GM19438 (cell line): ENCODE measurements around the gene RAPGEF1.
"Not testable (repeated sequence)": the region's sequence is repeated elsewhere in the genome, so short reads cannot be mapped to it uniquely, and the experiment has no call there.

Experiments
- ATAC-seq: cut with Tn5 transposase; IDR thresholded peaks from one replicate; pipeline ENCODE4 v1.9.1; 2021; ENCODE audit warnings: low read depth; ENCODE audit not compliant: unreplicated experiment

RAPGEF1 gene

GRCh38 chr9:131674425-131675421 lies 65.2 kb downstream of the RAPGEF1 start:
- ATAC-seq: no peak

GRCh38 chr9:131673531-131673930 lies 66.3 kb downstream of the RAPGEF1 start:
- no peak for ATAC-seq

- no peak for ATAC-seq
Observed at GRCh38 chr9:131673068-131673467, 66.8 kb downstream of the RAPGEF1 start.

DNA sequence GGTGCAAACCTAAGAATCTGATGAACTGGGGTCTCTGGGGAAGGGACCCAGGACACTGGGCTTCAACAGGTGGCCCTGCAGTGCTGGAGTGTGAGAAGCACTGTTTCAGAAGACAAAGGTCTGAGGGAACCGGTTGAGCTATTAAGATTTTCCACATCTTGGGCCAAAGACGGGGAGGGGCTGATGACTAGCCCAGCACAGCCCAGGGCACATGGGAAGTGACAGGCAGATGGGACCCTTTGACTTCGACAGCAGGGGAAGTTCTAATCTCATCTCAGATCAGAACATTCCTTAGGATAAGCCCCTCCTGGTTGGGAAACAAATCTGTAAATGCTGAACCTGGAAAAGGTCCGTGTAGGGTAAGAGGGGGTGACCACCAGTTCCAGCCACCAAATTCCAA lies 67.4 kb downstream of the RAPGEF1 start:
- ATAC-seq: no peak

GRCh38 chr9:131671133-131671520 lies 68.7 kb downstream of the RAPGEF1 start:
- ATAC-seq: no peak

DNA sequence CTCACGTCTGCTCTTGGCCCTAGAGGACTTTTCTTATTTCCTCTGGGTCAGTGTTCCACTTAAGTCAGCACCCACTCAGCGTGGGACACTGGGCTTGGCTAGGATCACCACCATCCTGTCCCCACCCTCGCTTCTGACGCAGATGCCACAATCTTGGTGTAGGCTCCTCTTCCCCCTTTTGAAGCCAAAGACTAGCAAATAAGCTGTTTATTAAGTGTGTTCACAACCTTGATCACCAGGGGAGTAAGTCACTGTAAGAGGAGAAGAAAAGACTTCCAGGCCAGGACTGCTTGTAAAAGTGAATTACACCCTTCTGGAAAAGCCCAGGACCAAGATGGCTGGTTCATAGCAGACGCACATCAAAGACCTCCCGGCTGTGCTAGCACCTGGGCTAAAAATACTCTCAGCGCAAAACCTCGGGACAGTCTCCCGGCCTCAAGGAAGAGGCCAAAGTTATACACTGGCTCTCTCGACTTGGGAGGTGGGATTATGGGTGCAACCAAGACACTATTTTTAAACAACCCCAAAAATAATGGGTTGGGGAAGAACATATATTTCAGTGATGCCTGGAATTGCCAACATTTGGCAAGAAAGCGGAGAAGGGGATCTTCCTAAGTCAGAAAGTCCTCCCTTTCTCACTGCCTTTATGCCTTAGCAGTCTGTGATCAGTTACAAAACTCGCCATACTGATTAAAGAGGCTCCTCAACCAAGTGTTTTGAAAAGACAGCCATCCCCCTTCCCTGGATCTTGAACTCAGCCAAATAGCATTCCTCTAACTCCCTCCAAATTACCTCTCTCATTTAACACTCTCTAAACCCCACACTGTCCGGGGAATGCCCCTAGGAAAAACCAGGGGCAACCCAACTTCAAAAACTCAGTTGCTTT lies 69.4 kb downstream of the RAPGEF1 start:
- ATAC-seq: no peak

DNA sequence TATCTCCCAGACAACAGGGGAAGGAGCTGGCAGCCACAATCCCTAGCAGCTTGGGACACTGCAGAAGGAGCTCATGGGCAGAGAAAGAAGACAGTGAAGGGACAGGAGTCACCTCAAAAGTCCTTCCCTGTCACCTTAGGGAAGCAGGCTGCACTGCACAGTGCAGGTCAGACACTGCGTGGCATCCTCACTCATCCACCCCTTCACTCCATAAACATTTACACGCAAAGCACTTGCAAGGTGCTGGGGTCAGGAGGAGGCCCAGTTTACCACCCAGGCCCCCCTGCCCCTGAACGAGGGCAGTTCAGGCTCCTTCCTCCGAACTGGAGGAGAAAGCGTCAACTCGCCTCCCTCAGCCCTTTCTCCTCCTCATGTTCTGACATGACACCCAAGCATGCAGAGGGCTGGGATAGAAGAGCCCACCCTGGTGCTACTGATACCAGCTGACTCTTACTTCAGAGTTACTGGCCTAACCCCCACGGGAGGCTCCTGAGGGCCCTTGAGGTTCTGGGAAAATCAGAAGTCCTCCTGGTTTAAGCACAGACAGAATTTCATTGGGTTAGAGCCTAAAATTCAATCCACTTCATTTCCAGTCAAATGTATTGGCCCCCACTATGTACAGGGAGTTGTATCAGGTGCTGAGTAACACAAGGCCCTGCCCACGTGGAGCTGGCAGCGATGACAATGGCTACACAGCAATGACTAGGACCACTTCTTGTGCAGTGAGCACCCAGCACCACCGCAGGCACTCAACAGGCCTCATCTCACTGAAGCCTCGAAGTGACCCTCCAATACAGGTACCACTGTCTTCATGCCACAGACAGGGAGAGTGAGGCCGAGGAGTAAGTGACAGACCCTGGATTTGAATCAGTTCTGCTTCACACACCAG lies 70.4 kb downstream of the RAPGEF1 start:
- no peak for ATAC-seq

DNA sequence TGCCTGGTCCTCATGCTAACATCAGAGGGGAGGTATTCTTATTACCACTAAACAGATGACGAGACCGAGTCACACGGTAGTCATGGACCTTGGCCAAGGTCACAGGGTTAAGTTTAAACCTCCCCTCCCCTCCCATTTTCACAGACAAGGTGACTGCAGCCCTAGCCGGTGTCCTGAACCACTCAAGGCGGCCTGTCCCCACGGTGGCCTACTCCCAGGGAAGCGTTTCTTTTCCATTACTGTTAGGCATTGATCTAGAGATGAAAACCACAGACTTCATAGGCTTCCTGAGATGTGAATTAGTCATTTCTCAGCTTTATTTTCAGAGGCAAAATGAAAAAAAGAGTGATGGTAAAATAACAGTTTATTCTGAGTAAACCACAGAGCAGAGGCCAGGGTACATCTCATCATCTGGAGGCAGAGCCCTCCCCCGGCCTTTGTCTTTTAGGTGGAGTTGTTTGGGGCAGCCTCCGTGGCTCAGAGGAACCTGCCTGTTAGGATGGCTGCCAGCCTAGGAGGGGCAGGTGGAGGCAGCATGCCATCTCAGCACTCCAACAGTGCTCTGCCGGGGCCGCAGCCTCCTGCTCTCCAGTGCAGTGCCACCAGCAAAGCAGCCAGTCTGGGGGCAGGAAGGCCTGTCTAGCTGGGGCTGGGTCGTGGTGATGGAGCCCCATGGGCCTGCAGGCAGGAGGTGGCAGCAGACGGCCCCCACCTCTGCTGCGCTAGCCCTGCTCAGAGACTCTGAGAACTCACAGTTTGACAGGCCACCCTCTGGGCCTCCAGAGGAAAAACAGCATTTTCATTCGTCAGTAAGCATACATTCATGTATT lies 71.2 kb downstream of the RAPGEF1 start:
- no peak for ATAC-seq

DNA sequence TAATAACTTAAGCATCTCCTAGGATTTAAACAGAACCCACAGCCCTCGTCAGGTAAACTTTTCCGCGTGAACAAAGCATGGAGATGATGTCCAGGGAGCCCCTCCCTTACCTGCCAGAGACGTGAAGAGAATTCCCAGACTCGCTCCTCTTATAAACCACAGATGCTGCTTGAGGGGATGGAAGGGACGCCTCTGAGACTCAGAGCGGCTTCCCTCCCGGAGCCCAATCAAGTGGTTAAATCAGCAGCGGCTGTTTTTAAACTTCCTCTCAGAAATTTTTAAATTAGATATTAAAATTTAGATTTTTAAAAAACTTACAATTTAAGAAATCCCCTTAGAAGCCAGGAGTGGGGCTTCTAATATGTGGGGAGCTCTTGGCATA lies 71.8 kb downstream of the RAPGEF1 start:
- no peak for ATAC-seq

DNA sequence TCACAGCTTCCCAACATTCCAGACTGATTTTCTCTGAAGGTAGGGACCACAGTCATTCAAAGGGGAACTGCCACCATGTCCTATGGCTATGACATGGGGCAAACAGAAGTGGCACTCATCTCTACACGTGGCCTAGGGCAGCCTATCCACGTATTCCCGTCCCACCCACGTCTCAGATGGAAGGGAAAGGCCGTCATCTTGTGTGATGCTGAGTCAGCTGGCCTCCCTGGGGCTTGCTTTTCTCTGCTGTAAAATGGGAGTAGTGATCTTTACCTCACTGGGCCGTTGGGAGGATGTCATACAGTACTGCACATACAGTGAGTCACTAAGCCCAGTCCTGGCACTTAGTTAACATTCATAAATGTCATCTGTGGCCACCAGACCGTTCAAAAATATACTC lies 72.3 kb downstream of the RAPGEF1 start:
- ATAC-seq: no peak

- no peak for ATAC-seq
Observed at GRCh38 chr9:131666774-131667173, 73.1 kb downstream of the RAPGEF1 start.

- ATAC-seq: no peak
Observed at GRCh38 chr9:131666029-131666428, 73.8 kb downstream of the RAPGEF1 start.

GRCh38 chr9:131663288-131663687 lies 76.6 kb downstream of the RAPGEF1 start:
- ATAC-seq: no peak

DNA sequence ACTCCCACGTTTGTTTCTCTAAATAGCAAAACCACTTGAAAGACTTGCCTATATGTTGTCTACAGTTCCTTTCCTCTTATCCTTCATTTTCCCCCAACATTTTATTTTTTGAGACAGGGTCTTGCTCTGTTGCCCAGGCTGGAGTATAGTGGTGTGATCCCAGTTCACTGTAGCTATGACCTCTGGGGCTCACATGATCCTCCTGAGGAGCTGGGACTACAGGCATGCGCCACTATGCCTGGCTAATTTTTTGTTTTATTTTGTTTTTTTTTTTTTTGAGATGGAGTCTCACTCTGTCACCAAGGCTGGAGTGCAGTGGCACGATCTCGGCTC lies 77.6 kb downstream of the RAPGEF1 start:
- ATAC-seq: not testable (repeated sequence)

DNA sequence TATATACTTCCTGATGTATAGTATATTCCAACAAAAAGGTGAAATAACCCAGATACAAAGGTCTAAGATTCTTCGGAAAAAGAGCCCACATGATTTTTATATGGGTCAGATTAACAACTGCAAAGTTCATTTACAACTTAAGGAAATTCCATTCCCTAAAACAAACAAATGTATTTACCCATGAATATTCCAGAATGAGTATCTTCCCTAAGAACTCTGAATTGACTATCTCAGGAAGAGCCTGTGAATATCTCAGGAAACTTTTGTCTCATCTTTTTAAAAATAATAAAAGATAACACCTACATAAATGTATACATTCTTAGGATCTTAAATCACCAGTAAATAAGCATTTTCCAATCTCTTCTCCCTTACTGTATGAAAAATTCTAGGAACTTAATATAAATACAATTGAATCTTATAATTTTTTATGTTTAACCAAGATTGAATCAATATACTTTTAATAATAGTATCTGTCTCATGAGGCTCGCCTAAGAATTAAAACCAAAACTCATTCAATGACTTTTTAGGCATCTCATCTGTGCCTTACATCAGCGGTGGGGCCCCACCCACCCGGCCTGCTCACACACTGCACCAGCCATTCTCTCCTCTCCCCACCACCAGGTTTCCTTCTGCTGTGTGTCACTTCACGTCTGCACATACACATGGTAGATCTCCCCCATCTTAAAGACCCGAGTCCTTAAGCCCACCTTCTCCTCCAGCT lies 78.1 kb downstream of the RAPGEF1 start:
- ATAC-seq: no peak

GRCh38 chr9:131660466-131661405 lies 79.1 kb downstream of the RAPGEF1 start:
- no peak for ATAC-seq

DNA sequence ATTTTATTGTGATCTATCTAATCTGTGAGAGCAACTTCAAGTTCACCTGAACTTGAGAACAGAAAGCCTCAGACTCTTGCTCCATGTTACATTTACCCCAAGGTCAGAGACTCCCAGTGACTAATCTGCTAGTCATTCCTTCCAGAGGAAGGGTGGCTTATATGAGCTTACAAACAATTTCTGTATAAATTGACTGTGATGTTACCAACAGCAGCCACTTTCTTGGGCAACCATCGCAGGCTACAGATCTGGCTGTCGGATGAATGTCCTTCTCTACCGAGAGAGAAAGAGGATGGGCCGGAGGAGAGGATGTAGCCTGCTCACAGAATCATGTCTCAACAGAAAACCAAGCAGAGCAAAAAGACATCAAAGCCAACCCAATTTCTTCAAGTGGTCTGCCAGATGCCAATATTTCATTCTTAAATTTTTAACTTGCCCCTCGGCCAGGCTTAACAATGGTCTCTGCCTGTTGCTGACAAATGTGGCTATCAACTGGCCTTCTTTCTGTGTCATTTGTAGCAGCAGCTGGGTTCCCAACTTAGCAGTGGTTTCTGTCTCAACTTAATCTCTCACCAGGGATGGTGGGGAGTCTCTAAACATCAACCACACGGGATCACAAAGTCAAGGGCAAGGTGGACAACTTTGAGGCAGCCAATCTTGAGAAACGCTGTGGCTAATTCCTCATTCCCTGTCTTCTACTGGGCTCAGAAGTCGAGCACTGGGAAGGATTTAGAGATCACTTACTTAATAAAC lies 81.3 kb downstream of the RAPGEF1 start:
- no peak for ATAC-seq
